Uterus (tissue), 2 donors: ENCODE results near the gene KMT2C.
A peak's percentile ranks its signal among the peaks of the same experiment; 100 is the strongest.

Source experiments
- POLR2A ChIP-seq, 2 donors: fragments of 450-650 bp; IDR thresholded peaks; one replicate each; pipeline ENCODE4 v1.6.1; 2016; ENCODE audit warnings: antibody characterized with exemption in 2 of 2, mild to moderate bottlenecking in 1 of 2, moderate library complexity in 1 of 2
- TF ChIP-seq, protein P1 (sequence below), 4 experiments: fragments of 200-600 bp in 2 of 4; fragments of 450-650 bp in 2 of 4; sonication (generic) in 2 of 4; IDR thresholded peaks; one replicate each; pipeline ENCODE4 v1.5.1; 2016 to 2019; ENCODE audit warnings: antibody characterized with exemption in 4 of 4, mild to moderate bottlenecking in 2 of 4, moderate library complexity in 1 of 4

DNA sequence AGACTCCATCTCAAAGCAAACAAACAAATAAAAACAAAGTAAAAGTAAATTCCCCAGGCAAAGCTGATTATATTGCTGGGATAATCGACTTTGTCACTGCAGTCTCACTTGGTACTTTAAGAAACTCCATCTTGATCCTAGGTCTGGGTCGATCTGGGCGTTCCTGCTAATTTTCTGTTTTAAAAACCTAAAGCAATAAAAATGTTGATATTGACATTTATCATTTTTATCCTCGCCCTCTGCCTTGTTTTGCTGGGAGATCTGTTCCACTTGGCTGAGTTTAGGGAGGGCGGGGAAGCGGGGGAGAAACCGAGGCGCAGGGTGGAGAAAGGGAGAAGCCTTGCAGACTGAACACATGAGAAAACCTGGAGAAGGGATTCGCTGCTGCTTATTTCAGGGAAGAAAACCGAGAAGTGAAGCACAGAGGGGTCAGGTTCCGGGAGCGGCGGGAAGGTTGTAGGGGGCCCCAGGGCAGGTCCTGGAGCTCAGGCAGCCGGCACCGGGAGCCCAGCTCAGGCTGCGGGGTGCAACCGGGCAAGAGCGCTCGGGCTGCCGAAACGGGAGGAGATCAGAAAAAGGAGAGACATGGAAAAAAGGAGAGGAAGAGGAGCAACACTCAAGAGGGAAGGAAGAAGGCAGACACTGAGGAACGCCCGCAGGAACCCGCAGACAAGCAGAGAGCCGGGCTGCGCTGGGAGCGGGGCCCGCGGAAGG is 27.3 kb upstream of the KMT2C start:
- TF ChIP-seq POLR2A (IDR thresholded peaks at IDR 0.05): peak; percentile 18 to 49
- TF ChIP-seq, protein P1, sequence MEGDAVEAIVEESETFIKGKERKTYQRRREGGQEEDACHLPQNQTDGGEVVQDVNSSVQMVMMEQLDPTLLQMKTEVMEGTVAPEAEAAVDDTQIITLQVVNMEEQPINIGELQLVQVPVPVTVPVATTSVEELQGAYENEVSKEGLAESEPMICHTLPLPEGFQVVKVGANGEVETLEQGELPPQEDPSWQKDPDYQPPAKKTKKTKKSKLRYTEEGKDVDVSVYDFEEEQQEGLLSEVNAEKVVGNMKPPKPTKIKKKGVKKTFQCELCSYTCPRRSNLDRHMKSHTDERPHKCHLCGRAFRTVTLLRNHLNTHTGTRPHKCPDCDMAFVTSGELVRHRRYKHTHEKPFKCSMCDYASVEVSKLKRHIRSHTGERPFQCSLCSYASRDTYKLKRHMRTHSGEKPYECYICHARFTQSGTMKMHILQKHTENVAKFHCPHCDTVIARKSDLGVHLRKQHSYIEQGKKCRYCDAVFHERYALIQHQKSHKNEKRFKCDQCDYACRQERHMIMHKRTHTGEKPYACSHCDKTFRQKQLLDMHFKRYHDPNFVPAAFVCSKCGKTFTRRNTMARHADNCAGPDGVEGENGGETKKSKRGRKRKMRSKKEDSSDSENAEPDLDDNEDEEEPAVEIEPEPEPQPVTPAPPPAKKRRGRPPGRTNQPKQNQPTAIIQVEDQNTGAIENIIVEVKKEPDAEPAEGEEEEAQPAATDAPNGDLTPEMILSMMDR (IDR thresholded peaks at IDR 0.05): no peak
